ENCODE results near the gene MEOX2.

DNA sequence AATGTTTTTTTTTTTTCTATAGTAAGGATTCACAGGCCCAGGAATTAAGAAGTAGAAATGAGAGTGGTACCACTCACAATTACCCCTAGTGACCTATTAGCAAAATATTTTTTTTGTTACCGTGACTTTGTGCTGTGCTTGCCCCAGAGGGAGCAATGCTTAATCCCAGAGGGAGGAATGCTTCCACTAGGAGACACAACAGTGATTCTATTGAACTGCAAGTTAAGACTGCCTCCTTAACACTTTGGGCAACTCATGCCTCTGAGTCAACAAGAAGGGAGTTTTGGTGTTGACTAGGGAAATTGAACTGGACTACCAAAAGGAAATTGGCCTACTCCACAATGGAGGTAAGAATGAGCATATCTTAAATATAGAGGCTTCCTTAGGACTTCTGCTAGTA is 17.2 kb upstream of the MEOX2 start:
- no peak for TF ChIP-seq ZSCAN31 (CRISPR knock-in tag; IDR thresholded peaks at IDR 0.05; ENCODE audit: low read depth)
- TF ChIP-seq, protein P1, sequence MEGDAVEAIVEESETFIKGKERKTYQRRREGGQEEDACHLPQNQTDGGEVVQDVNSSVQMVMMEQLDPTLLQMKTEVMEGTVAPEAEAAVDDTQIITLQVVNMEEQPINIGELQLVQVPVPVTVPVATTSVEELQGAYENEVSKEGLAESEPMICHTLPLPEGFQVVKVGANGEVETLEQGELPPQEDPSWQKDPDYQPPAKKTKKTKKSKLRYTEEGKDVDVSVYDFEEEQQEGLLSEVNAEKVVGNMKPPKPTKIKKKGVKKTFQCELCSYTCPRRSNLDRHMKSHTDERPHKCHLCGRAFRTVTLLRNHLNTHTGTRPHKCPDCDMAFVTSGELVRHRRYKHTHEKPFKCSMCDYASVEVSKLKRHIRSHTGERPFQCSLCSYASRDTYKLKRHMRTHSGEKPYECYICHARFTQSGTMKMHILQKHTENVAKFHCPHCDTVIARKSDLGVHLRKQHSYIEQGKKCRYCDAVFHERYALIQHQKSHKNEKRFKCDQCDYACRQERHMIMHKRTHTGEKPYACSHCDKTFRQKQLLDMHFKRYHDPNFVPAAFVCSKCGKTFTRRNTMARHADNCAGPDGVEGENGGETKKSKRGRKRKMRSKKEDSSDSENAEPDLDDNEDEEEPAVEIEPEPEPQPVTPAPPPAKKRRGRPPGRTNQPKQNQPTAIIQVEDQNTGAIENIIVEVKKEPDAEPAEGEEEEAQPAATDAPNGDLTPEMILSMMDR (CRISPR knock-in tag; IDR thresholded peaks at IDR 0.05): no peak
- no peak for TF ChIP-seq FOXA3 (CRISPR knock-in tag; IDR thresholded peaks at IDR 0.05)
- TF ChIP-seq EZH2 (conservative IDR thresholded peaks at IDR 0.05; ENCODE audit: low read depth, low read length): no peak
- TF ChIP-seq SP1 (IDR thresholded peaks at IDR 0.05): no peak
- no peak for TF ChIP-seq SP1 (CRISPR knock-in tag; IDR thresholded peaks at IDR 0.05)
- no peak for TF ChIP-seq HMG20A (CRISPR knock-in tag; IDR thresholded peaks at IDR 0.05; ENCODE audit: borderline replicate concordance)
- no peak for TF ChIP-seq FOSL1 (CRISPR knock-in tag; IDR thresholded peaks at IDR 0.05; ENCODE audit: borderline replicate concordance)
- TF ChIP-seq HCFC1 (IDR thresholded peaks at IDR 0.05; ENCODE audit: low read depth, low read length): no peak
- TF ChIP-seq CBFB (CRISPR knock-in tag; IDR thresholded peaks at IDR 0.05): no peak
